ENCODE data around the gene CDHR5. TPM values are rescaled to one million over a fixed set of nuclear protein-coding genes. Genes with fewer than 3 reads are reported as not detected.
A peak's percentile ranks its signal among the peaks of the same experiment; 100 is the strongest.

CDHR5 gene
- total RNA-seq, result 1 to 10 TPM in 1 of 4 donors, under 1 TPM in 1, not detected in 2; 0.95 to 1.8 TPM

- Histone ChIP-seq H3K4me3 (no peak within 1 kb of the TSS), H3K27ac (no peak within 1 kb of the TSS), H3K4me1 (peaks cover 8 to 24% of the 10 kb centered on the region in 2 donors), H3K36me3 (no peaks in the 10 kb centered on the region), H3K9me3 (no peaks in the 10 kb centered on the region), H3K27me3 (peaks cover 0 to 7% (median 4%) of the 10 kb centered on the region in 3 donors)
- DNase-seq (no peak), ATAC-seq (no peak)
- TF ChIP-seq CTCF (IDR thresholded peaks at IDR 0.05 in 4 of 5, conservative IDR thresholded peaks at IDR 0.05 in 1 of 5), result no peak
- TF ChIP-seq POLR2A (IDR thresholded peaks at IDR 0.05), result no peak
- intact Hi-C loops (cut with DNase I; ENCODE audit: low total_unique reads), result no loop called here
- in situ Hi-C loops (cut with MboI; ENCODE audit: low sequenced_read_pairs in 4 of 4), result no loop called here
Observed at GRCh38 chr11:624705-625635, at the start of gene CDHR5. Gene CDHR5 (minus strand): TSS chr11:624955. CDS start chr11:624902, 53 bp downstream.

GRCh38 chr11:674406-674805 is 49.7 kb upstream of the CDHR5 start:
- no peak for DNase-seq
- ATAC-seq, result no peak
- in situ Hi-C loops (cut with MboI; ENCODE audit: low sequenced_read_pairs in 4 of 4) (no loop called here), intact Hi-C loops (cut with DNase I; ENCODE audit: low total_unique reads) (no loop called here)
- Histone ChIP-seq H3K9me3 (no peaks in the 10 kb centered on the region), H3K4me1 (no peaks in the 10 kb centered on the region), H3K36me3 (peaks cover 0 to 42% of the 10 kb centered on the region in 2 donors), H3K27me3 (no peaks in the 10 kb centered on the region), H3K4me3 (no peak overlapping the region), H3K27ac (no peak overlapping the region)
- TF ChIP-seq POLR2A (IDR thresholded peaks at IDR 0.05) (no peak), CTCF (IDR thresholded peaks at IDR 0.05 in 4 of 5, conservative IDR thresholded peaks at IDR 0.05 in 1 of 5) (no peak)

GRCh38 chr11:673866-674265 is 49.1 kb upstream of the CDHR5 start:
- H3K36me3 ChIP-seq, result peaks cover 0 to 41% of the 10 kb centered on the region in 2 donors
- no peak overlapping the region for H3K27ac ChIP-seq
- in situ Hi-C loops (cut with MboI; ENCODE audit: low sequenced_read_pairs in 4 of 4), result no loop called here
- H3K9me3 ChIP-seq, result no peaks in the 10 kb centered on the region
- DNase-seq (no peak), ATAC-seq (no peak)
- TF ChIP-seq CTCF (IDR thresholded peaks at IDR 0.05 in 4 of 5, conservative IDR thresholded peaks at IDR 0.05 in 1 of 5) (no peak), POLR2A (IDR thresholded peaks at IDR 0.05) (no peak)
- intact Hi-C loops (cut with DNase I; ENCODE audit: low total_unique reads), result no loop called here
- H3K4me3 ChIP-seq, result no peak overlapping the region
- no peaks in the 10 kb centered on the region for H3K4me1 ChIP-seq
- H3K27me3 ChIP-seq, result no peaks in the 10 kb centered on the region

- DNase-seq (peak; percentile 43 to 68), ATAC-seq (peak; percentile 88 to 92)
- in situ Hi-C loops (cut with MboI; ENCODE audit: low sequenced_read_pairs in 4 of 4) (no loop called here), intact Hi-C loops (cut with DNase I; ENCODE audit: low total_unique reads) (no loop called here)
- H3K27me3 ChIP-seq, result no peaks in the 10 kb centered on the region
- peak overlapping the region; percentile 4 to 74 (median 64) for H3K27ac ChIP-seq
- TF ChIP-seq CTCF (IDR thresholded peaks at IDR 0.05 in 4 of 5, conservative IDR thresholded peaks at IDR 0.05 in 1 of 5) (no peak), POLR2A (IDR thresholded peaks at IDR 0.05) (no peak)
- no peaks in the 10 kb centered on the region for H3K36me3 ChIP-seq
- H3K4me1 ChIP-seq, result peaks cover 9 to 13% of the 10 kb centered on the region in 2 donors
- H3K4me3 ChIP-seq, result peak overlapping the region in 1 of 4 donors; percentile 5
- no peaks in the 10 kb centered on the region for H3K9me3 ChIP-seq
Observed at GRCh38 chr11:665704-666281, 41.0 kb upstream of the CDHR5 start.

Measured in gastrocnemius medialis (tissue), 4 donors.